HG03442 (cell line): ENCODE measurements around the gene DTNBP1.

Source experiments
- ATAC-seq: cut with Tn5 transposase; IDR thresholded peaks from one replicate; pipeline ENCODE4 v1.9.1; 2021; ENCODE audit warnings: mild to moderate bottlenecking, moderate library complexity; ENCODE audit not compliant: unreplicated experiment

DTNBP1 gene

DNA sequence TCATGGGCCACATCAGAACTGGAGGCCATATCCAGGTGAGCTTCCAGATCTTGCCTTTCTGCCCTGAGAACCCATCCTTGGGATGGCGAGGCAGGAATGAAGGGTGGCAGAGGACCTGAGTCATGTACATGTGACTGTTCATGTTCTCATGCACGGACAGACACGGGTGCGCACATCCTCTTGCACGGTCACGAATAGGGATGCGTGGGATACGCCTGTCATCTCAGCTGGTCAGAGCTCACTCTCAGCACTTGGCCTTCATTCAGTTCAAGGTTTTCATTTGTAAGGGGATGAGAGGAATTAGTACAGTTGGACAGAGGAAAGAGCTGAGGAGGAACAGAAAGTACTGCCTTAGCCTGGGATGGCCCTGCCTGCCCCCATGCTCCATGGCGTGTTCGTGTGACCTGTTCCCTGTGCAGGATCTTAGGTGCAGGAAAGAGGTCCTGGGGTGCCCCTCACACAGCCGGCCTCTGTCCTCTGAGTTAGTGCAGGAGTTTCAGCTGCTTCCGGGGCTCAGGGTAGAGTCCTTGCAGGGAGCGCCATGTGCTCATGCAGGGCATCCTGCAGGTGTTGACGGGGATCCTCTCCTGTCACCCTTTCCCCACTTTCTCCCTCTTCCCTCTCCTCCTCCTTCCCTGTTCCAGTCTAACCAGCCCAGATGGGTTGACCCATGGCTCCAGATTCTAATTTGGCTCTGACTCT is 173.4 kb downstream of the DTNBP1 start:
- ATAC-seq, result no peak

GRCh38 chr6:15487262-15487661 is 175.6 kb downstream of the DTNBP1 start:
- no peak for ATAC-seq

DNA sequence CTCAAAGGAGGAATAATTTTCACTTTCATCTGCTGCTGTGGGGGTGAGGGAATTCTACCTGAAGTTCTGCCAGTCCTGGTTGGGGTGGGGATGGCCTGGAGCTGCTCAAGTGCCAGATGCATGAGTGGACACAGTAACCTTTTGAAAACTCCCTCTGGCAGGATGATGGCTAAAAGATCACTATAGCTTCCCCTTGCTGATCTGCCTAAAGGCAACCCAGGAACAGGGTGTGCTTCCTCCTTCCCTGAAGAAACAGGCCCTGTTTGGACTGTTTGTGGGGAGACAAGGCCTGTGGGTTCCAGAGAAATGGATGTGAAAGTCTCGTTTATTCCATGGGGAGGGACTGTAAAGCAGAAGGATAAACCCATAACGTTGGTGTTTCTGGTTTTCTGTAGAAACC is 176.9 kb downstream of the DTNBP1 start:
- ATAC-seq, result no peak

DNA sequence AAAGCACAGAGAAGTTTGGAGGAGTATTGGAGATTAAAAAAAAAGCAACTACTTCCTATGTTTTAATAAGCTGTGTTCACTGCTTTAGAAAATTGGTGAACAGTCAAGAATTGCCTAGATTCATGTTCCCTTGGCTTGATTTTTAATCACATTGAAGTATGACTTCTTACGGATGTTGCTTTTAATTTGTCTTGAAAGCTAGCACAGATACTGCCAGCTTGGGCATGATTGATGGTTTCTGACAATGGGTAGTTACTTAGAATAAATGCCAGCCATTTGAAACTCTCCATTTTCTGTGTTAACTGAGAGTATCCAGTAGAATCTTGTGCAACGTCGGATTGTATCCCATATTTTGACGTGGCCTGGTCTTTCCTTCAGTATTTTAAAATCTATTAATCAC is 178.0 kb downstream of the DTNBP1 start:
- ATAC-seq, result no peak

GRCh38 chr6:15484140-15484539 is 178.7 kb downstream of the DTNBP1 start:
- ATAC-seq, result no peak

GRCh38 chr6:15483060-15483459 is 179.8 kb downstream of the DTNBP1 start:
- ATAC-seq, result no peak

GRCh38 chr6:15481390-15482291 is 181.2 kb downstream of the DTNBP1 start:
- no peak for ATAC-seq

DNA sequence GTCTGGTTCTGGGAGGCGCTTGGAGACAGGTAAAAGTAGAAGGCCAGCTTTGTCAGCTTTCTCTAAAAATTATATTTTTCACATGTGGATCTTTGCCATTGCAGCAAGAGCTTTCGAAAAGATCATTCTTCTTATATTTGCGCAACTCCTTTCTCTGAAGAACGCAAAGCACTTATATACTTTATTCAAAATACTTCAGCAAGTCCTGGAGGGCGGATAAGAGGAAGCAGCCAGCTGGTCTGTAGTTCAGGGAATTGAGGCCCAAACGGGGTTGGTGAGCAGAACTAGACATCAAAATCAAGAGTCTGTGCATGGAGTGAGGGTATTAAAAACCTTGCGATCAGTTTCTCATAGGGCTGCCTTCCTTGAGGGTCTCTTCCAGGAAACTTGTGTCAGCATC is 182.3 kb downstream of the DTNBP1 start:
- no peak for ATAC-seq

GRCh38 chr6:15479761-15480160 is 183.1 kb downstream of the DTNBP1 start:
- no peak for ATAC-seq

- no peak for ATAC-seq
Measured at GRCh38 chr6:15477746-15478145, 185.1 kb downstream of the DTNBP1 start.

DNA sequence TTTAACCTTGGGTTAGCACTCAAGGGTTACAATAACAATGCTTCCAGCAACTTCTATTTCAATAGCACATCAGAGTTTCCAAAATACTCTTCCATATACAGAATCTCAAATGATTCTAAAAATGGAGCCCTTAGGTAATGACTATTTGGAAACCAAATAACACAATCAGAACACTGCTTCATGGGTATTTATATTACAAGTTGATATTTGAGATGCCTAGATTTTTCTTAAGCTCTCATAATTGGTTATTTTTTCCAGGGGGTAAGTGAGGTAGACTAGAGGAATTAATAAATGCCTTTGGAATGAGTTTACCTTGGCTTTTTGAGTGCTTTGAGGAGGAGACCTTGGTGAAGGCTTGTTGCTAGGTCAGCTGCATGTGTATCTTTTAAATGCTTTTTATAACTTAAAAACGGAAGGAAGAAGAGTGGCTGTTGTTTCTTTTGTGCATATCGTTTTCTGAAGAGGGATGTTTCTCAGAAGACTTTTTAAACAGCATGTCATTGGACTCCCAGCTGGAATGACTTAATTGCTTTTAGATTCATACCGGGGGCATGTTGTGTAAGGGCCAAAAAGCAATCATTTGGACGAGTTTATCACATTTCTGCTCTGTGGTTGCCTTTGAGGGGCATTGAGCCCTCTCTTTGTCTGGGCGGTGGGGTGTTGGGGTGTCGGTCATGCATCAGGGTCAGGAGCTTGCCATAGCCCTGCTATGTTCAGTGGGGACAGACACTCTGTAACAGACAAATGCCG is 186.0 kb downstream of the DTNBP1 start:
- ATAC-seq, result no peak

DNA sequence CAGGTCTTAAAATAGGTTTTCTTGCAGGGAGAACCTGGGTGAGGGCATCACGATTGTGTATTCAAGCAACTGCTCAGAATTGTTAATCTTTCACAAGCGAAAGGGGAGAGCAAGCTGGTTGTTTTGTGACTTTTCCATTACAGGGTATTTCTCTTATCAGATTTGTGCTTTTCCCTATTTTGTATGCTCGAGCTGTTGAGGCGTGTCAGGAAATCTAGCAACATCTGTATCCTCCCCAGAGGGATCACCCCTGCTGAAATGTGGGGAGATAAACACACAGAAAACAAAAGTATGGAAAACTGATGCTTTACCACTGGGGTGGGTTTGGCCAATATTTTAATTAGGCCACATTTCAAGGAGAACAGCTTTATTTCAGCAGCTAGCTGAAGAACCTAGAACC is 187.0 kb downstream of the DTNBP1 start:
- ATAC-seq, result no peak

GRCh38 chr6:15475261-15475660 is 187.6 kb downstream of the DTNBP1 start:
- no peak for ATAC-seq

GRCh38 chr6:15474196-15474595 is 188.6 kb downstream of the DTNBP1 start:
- ATAC-seq, result no peak

- no peak for ATAC-seq
Measured at GRCh38 chr6:15473741-15474161, 189.1 kb downstream of the DTNBP1 start.

- no peak for ATAC-seq
Measured at GRCh38 chr6:15473174-15473573, 189.7 kb downstream of the DTNBP1 start.
